Measurements from ENCODE around the gene RBBP6. TPM values are rescaled to one million over a fixed set of nuclear protein-coding genes. Genes with fewer than 3 reads are reported as not detected.

RBBP6 gene
- total RNA-seq, 4 donors from 2014 or later: 37.1 to 58.4 (median 46.1) TPM

DNA sequence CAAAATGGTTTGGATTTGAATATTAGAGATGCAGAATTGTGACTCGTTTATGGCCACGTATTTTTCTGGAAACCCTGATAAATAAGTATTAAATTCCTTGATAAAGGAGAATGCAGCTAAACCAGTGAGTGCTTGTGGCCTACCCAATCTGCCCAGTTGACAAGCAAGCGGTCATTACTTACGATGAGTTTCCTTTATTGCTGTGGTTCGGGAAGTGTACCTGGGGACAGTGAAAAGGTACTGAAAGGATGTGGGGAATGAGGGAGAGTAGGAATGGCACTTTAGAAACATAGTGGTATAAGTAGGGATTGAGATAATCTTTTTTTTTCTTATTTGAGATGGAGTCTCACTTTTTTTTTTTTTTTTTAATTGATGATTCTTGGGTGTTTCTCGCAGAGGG lies 33.8 kb downstream of the RBBP6 start:
- no peak for TF ChIP-seq CTCF (IDR thresholded peaks at IDR 0.05; ENCODE audit: low read depth)

DNA sequence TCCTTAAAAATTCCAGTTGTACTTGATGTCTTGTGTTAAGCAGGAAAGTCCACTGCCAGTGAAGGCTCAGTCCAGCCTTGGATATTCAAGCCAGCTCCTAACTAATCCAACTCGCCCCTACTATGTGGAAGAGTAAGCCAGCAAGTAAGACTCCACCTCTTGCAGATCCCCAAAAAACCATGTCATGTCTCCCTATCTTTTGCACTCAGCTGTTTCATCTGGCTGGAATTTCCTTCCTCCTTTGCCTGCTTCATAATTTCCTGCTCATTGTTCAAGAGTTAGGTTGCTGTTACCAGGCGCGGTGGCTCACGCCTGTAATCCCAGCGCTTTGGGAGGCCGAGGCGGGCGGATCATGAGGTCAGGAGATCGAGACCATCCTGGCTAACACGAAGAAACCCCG lies 37.8 kb downstream of the RBBP6 start:
- no peak for TF ChIP-seq CTCF (IDR thresholded peaks at IDR 0.05; ENCODE audit: low read depth)

- TF ChIP-seq CTCF (IDR thresholded peaks at IDR 0.05; ENCODE audit: low read depth): no peak
Measured at GRCh38 chr16:24580665-24581064, 41.3 kb downstream of the RBBP6 start.

GRCh38 chr16:24583494-24583893 lies 44.1 kb downstream of the RBBP6 start:
- TF ChIP-seq CTCF (IDR thresholded peaks at IDR 0.05; ENCODE audit: low read depth): no peak

GRCh38 chr16:24589997-24590396 lies 50.6 kb downstream of the RBBP6 start:
- no peak for TF ChIP-seq CTCF (IDR thresholded peaks at IDR 0.05; ENCODE audit: low read depth)

GRCh38 chr16:24598777-24599437 lies 59.5 kb downstream of the RBBP6 start:
- TF ChIP-seq CTCF (IDR thresholded peaks at IDR 0.05; ENCODE audit: low read depth): no peak

DNA sequence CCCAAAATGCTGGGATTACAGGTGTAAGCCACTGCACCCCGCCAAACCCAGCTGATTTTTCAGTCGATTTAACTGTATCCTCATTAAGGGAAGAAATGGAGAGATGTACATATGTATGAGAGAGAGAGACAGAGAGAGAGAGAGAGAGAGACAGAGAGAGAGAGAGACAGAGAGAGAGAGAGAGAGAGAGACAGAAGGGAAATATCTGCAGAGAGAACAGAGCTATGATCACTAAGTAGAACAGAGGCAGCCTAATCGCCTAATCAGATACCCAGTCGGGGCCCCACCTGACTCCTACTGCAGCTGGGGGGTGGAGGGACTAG lies 70.0 kb downstream of the RBBP6 start:
- no peak for TF ChIP-seq CTCF (IDR thresholded peaks at IDR 0.05; ENCODE audit: low read depth)

Data from subcutaneous adipose tissue (tissue), 4 donors.